GM18858 (cell line): ENCODE measurements around the gene D2HGDH.
"Not testable (repeated sequence)": the region's sequence is repeated elsewhere in the genome, so short reads cannot be mapped to it uniquely, and the experiment has no call there.

ENCODE experiments used
- ATAC-seq: cut with Tn5 transposase; IDR thresholded peaks from one replicate; pipeline ENCODE4 v1.9.1; 2021; ENCODE audit not compliant: unreplicated experiment

The D2HGDH gene

DNA sequence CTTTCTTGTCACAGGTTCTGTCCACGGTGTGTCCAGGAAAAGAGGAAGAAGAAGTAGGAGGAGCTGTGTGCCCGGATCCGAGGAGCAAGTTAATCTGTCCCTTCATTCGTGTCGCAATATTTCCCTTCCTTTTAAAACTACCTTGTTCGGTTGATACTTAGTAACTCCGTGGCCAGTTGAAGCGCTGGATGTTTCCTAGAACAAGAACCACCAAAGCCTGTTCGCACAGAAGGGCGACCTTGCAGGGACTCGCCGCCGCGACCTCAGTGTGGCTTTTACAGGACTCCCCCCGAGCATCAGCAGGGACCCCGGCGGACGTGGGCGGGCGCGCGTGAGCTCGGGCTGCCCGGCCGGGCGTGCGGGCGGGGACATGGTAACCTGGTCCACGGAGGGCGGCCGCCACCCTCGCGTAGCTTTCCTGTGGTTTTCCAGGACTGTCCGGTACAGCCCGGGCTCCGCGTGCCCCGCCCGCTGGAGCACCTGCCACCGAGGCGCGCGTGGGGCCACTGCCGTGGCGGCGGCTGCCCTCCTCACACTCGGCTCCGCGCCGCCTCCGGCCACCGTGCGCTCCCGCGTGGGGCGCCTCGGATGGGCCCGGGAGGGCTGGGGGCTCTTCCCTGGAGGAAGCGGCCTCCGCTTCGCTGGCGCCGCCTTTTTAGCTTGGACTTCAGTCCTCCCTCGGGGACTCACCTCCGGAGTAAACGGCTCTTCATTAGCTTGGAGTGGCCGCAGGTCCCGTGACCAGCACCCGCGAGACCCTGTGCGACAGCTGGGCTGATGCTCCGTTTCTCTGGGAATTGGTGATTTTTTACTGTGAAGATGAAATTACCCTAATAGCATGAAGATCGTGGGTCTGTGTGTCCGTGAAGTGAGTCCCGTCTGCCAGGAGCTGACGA is 9.2 kb upstream of the D2HGDH start:
- no peak for ATAC-seq

- no peak for ATAC-seq
Observed at GRCh38 chr2:241726459-241726858, 8.0 kb upstream of the D2HGDH start.

DNA sequence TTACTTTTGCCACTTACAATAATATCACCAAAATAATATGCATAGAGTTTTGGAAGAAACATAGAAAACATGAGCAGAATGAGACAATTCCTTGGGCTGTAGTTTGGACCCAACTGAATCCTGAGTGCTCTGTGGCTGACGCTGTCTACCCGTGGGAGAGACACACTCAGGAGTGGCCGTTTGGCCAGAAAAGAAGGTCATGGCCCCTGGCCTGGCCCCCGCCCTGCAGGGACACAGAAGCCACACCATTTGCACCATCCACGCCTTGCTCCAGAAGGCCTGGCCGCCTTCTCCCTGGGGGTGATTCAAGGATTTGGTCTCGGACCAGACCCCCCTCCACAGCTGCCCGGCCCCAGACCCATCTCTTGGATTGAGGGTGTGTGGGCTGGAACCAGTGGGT is 6.4 kb upstream of the D2HGDH start:
- no peak for ATAC-seq

GRCh38 chr2:241728627-241729026 is 5.8 kb upstream of the D2HGDH start:
- no peak for ATAC-seq

DNA sequence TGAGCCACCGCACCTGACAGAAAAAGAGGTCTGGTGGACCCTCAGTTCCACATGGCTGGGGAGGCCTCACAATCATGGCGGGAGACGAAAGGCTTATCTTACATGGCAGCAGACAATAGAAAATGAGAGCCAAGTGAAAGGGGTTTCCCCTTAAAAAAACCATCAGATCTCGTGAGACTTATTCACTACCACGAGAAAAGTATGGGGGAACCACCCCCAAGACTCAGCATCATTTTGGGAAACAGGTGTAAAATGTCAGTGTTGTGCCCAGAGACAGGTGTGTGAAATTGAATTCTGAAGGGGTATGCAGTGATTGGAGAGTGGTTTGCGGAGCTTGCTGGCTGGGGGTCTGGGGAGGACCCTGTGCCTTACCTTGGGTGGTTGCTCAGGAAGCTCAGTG is 4.6 kb upstream of the D2HGDH start:
- no peak for ATAC-seq

- ATAC-seq, result no peak
Observed at GRCh38 chr2:241730671-241731293, 3.6 kb upstream of the D2HGDH start.

- not testable (repeated sequence) for ATAC-seq
Observed at GRCh38 chr2:241732513-241733186, 1.8 kb upstream of the D2HGDH start.

- ATAC-seq, result no peak
Observed at GRCh38 chr2:241733391-241734207, 831 bp upstream of the D2HGDH start.

DNA sequence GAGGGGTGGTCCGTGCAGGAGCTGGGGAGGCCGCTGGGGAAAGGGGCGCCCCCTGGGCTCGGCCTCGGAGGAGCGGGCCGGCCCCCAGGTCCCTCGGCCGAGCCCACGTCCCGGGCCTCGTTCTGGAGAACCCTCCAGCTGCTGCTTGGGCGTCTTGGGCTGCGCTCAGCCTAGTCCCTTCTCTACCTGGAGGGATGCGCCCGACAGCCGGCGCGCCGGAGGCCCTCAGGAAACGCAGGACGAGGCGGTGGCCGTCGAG is 293 bp upstream of the D2HGDH start:
- ATAC-seq, result no peak

GRCh38 chr2:241736111-241736510 is 1.7 kb downstream of the D2HGDH start:
- no peak for ATAC-seq

- ATAC-seq, result no peak
Observed at GRCh38 chr2:241738040-241738686, 3.7 kb downstream of the D2HGDH start.

- ATAC-seq, result no peak
Observed at GRCh38 chr2:241739177-241739576, 4.7 kb downstream of the D2HGDH start.

GRCh38 chr2:241739651-241740050 is 5.2 kb downstream of the D2HGDH start:
- no peak for ATAC-seq

DNA sequence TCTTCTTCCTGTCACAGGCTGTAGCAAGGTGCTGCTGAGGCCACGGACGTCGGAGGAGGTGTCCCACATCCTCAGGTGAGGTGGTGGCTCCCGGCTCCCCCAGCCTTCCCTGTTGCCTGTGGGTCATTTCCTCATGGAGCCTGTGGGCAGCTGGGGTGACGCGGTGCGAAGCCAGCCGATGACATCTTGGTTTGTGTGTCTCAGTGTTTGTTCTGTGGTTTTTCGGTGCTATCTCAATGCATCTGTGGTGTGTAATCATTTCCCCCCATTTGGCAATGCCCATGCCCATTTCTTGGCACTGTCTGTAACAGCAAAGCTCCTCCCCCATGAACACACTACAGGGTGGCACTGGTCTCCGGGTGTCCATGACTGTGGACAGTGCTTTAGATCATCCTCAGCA is 6.6 kb downstream of the D2HGDH start:
- no peak for ATAC-seq

DNA sequence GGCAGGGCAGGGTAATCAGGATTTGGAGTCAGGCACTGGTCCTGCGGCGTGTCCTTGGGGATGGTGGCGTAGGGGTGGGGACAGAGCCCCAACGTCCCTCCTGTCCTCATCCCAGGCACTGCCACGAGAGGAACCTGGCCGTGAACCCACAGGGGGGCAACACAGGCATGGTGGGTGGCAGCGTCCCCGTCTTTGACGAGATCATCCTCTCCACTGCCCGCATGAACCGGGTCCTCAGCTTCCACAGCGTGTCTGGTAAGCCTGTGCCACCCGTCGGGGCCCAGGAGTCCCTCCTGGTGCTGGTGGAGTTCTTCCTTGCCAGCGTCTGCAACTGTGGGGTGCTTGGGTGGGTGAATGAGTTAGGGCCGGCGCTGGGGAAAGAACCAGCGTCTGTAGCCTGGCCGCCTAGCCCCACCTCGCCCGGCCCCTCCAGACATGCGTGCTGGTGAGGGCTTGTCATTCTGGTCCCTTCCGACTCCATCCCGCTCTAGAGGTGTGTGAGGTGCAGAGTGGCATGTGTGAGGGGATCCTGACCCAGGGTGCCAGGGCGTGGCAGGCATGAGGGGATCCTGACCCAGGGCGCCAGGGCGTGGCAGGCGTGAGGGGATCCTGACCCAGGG is 8.0 kb downstream of the D2HGDH start:
- no peak for ATAC-seq

DNA sequence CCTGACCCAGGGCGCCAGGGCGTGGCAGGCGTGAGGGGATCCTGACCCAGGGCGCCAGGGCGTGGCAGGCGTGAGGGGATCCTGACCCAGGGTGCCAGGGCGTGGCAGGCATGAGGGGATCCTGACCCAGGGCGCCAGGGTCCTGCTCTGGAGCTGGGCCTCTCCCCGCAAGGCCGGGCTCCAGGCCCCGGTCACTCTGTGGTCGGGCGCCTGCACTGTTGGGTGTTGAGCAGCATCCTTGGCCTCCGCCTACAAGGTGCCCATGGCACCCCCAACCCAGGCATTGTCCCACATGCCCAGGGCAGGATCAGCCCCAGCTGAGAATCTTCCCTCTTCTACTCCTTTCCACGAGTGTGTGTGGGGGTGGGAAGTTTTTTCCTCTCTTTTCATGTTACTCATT is 8.6 kb downstream of the D2HGDH start:
- ATAC-seq, result not testable (repeated sequence)

DNA sequence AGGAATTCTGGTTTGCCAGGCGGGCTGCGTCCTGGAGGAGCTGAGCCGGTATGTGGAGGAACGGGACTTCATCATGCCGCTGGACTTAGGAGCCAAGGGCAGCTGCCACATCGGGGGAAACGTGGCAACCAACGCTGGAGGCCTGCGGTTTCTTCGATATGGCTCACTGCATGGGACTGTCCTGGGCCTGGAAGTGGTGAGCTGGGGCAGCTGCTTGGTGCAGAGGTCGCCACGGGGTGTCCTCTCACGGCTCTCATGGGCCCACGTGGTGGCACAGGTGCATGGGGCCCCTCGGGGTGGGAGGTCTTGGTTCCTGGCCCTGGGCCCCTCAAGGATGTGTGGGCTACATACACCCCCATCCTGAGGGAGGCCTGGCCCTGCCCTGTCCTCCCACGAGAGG is 9.2 kb downstream of the D2HGDH start:
- no peak for ATAC-seq

DNA sequence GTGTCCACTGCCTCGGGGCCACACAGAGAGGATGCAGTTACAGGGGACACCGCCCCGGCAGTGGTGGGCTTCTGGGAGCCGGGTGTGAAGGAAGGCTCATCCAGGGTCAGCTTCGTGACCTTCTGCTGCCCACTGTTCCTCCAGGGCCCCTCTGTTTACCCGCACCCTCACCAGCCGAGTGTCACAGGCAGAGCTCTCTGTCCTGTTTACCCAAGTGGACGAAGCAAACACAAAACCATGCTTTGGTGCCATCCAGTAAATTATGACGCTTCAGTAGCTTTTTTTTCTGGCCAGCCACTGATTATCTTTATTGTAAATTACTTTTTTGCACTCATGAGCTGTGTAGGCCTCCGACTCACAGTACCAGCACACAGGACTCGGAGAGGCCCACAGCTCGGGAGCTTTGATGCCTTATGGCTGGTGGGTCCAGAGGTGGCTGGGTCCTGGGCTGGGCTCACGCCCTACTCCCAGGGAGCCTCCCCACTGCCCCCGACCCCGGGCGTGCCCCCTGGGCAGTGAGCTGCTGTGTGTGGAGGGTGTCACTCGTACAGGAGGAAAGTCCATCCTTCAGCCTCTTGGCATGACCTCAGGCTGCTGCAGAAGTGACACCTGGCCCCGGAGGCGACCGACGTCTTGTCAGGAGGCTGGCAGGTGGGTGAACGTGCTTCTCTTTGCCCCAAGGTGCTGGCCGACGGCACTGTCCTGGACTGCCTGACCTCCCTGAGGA is 9.8 kb downstream of the D2HGDH start:
- no peak for ATAC-seq

GRCh38 chr2:241745276-241745675 is 10.8 kb downstream of the D2HGDH start:
- ATAC-seq, result no peak

- ATAC-seq, result no peak
Observed at GRCh38 chr2:241746084-241746483, 11.7 kb downstream of the D2HGDH start.
